GM18519 (cell line): ENCODE measurements around the gene LRP6.
"Not testable (repeated sequence)": the region's sequence is repeated elsewhere in the genome, so short reads cannot be mapped to it uniquely, and the experiment has no call there.

Experiments
- ATAC-seq: cut with Tn5 transposase; IDR thresholded peaks from one replicate; pipeline ENCODE4 v1.9.1; 2021; ENCODE audit warnings: mild to moderate bottlenecking, moderate library complexity; ENCODE audit not compliant: unreplicated experiment, low FRiP score

Gene LRP6

DNA sequence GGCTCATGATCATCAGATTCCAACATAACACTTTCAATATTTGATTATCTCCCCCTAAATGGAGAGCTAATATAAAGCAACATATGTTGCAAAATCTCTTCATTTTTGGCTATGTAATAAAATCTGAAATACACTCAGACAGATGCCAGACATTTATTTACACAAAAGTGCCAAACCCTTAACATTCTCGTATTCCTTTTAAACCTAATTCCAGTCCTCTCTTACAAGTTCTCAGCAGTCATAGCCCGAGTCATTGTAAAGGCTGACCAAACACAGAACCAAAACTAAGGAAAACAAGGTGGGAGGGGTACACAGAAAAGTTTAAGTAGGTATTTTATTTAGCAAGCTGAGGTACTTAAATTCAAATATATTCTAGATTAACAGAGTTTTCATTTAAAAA lies 81.4 kb downstream of the LRP6 start:
- no peak for ATAC-seq

DNA sequence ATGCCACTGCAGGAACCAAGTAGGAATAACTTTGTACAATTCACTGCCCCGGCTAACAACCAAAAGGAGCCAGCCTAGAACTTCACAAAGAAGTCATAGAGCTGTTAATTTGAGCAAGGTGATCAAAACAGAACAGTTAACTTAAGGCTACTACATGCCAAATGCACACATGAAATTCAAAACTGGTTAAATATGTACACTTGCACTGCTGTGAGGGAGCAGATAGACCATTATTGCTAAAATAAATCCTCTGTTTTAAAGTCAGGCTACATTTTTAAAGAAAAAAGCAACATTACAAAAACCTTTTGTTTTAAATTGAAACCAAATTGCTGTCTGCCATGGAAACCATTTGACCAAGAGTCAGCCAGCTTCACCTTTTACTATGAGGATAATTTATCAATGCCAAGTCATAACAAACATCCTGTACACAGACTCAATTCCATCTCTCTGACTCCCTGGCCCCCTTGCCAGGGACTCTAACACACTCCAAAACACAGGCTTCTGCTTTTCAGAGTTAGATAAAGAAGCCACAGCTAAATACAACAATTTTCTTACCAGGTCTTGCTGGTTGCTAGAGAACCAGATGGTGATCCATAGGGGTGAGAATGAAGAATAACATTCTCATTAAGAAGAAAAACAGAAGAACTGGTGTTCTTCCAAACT lies 84.0 kb downstream of the LRP6 start:
- no peak for ATAC-seq

DNA sequence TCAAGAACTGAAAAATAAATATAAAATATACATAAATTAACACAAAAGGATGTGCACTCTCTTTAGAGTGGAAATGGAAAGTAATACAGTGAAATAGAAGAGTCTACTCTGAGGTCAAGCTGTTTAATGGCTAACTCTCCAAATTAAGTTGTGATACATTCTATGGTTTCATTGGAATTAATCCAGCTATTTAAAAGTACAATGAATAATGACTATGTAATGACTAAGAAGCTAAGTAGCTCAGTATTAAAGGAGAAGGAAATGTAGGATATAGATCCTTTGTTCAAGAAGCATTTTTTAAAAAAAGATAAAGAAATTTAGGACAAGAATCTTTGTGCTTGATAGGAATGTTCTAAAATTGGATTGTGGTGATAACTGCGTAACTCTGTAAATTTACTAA lies 85.3 kb downstream of the LRP6 start:
- ATAC-seq, result no peak

DNA sequence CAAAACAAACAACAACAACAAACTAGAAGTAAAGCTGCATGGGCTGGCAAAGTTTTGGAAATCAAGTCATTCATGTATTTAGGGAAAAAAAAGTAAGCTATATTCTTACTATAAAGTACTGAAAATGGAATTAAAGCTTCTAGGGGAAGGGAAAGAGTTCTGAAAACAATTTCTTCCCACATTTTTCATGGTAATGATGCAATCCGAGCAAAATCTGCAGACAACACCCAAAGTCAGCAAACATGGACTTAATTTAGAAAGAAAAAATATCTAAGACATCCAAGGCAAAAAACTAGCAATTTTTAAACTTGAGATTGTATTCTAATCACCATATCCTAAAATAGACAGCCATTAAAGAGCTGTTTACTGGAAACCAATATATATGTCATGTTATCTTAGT lies 86.3 kb downstream of the LRP6 start:
- ATAC-seq, result no peak

DNA sequence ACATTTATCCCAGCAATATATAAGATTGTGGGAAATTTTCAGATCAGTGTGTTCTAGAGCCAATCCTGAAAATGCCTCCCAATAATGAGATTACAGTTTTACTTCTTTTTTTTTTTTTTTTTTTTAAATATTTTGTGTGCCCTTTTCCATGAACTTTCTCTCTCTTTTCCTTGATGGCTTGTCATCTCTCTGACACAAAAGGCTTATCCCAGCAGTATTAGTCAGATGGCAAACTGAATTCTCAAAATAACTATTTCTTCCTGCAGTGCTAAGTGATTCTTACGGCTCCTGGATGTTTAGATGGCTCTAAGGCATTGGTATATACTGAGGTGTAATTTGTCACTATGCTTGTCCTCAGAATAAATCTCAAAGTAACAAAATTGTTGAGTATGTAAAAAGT lies 86.7 kb downstream of the LRP6 start:
- ATAC-seq, result no peak

DNA sequence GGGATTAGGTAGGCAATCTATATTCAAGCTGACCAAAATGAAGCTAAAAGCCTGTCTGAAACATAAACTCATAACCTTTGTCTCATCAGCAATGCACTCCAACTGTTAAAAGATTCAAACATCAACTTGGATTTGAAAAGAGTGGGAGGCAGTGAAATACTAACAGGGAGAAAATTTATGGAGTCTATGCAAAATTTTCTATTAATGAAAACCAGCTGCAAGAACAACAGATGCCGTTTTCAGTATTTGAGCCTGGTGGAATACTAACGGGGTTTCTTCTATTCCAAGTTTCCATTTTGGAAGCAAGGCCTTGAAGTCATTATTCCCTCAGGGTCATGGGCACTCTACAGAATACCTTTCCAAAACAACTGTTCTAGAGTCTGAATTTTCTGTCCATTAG lies 88.3 kb downstream of the LRP6 start:
- ATAC-seq, result no peak

DNA sequence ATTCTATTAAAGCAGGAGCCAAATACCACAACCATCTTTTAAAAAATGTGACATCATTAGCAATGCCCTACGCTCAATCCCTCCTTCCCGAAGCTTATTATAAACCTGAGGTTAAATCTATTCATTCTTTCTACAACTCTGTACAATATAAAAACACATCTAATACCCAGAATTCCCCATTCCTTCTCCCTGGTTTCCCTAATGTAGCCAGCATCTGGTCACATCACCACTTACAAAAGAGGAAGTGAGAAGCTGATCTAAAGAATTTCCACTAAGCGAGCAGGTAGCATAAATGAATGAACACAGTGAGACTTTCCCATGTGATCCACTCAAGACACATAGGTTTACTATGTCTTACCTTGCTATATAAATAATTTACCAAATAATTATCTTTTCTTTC lies 90.4 kb downstream of the LRP6 start:
- ATAC-seq, result no peak

DNA sequence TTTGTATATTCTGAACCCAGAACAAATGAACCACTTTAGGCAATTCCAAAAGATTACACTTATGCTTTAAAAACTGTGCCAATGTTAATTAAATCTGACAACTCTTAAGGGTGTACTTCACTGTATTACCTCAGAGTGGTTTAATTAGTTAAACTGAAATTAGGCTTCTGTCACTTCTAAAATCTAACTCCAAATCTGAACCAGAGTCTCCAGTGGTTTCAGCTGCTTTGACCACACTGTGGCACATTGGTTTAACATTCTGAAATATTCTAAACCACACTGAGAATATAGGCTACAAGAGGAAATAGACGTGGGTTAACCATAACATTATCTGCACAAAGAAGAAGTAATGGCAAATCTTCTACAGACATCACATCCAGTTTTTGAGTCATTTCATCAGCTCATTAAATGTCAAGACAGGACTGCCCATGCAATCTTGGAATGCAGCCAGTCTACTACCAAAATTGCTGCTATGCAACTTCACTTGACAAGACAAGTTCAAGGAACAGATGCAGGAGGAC lies 94.8 kb downstream of the LRP6 start:
- peak; percentile 70 for ATAC-seq

DNA sequence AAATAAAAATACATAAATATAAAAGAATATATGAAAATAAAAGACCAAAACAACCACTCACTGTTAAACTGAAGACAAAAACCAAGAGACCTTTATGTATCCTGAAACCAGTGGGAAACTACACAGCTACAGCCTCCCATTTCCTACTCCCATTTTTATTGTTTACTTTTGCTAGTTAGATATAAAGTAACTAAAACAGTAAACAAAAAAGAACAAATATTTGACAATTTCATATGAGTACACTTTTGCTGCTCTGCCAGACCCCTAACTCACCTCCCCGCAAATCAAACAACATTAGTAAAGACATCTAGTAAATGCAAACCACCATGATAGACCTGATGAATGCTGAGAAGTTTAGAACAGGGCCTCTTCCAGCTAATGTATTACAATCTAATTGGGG lies 99.0 kb downstream of the LRP6 start:
- no peak for ATAC-seq

DNA sequence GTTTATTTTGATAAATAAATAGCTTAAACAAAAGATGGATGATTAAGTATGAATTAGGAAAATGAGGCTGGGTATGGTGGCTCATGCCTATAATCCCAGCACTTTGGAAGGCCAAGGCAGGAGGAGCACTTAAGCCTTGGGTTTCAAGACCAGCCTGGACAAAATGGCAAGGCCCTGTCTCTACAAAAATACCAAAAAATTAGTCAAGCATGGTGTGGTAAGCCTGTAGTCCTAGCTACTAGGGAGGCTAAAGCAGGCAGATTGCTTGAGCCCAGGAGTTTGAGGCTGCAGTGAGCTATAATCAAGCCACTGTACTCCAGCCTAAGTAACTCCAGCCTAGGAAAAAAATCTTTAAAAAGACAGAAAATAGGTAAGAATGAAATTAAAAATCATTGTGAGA lies 100.1 kb downstream of the LRP6 start:
- no peak for ATAC-seq

DNA sequence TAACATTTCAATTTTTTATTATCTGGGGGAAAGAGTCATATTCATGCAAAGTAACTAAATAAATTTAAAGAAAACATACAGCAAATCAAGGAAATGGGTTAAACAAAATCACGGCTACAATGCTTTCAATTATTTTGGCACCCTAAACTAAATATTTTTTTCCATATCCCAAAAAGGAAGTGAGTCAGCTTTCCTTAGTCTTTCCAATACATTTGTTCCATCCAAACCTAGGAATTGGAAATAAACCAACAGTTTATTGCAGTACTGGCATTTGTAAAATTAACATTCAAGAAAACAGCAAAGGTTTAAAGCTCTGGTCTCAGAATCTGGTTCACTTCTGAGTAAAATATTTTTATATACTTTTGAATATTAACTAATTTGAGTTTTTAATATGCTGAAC lies 106.9 kb downstream of the LRP6 start:
- no peak for ATAC-seq

DNA sequence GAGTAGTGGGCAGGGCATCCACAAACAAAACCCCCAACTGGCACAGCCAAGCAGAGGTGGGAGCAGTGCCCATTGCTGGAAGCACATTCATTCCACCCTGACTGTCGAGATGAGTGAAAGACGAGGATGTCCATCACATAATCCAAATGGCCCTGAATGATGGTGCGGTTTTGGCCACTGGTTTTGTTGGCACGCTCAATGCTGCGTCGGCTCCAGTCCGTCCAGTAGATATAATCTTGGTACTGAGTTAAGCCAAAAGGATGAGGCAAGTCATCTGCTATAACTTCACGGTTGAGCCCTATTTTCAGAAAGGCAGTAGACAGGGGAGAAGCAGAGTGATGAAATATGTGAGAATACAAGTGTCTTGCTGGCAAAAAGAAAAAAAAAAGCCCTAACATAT lies 108.0 kb downstream of the LRP6 start:
- no peak for ATAC-seq

DNA sequence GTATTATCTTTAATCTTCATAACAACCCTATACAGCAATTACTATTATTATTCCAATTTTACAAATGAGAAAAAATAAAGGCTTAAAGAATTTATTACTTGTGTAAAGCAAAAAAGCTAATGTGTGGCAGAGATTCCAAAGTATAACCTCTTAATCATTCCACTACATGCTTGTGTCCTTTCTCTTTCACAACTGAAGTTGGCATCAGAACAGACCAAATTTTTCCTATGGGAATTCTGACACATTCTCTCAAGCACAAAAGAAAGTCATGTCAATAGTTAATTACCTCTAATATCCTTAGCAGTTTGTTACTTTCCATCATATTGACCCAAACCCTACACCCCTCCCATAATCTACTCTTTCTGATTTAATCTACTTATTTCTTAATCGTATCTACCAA lies 109.4 kb downstream of the LRP6 start:
- ATAC-seq, result no peak

DNA sequence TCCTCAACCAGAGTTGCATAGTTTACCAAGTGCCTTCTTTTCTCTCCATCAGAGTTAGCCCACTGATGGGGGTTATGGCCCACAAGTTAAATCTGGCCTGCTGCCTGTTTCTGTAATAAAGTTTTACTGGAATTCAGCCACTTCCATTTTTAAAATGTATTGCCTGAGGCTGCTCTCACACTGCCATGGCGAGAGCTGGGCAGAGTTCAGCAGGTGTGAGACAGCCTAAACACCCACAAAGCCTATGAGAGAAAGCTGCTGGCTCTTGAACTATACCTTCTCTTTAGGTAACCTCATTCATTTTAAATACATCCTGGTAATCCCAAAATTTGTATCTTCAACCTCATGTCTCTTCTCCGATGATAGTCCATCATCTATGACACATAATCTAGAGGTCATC lies 110.0 kb downstream of the LRP6 start:
- no peak for ATAC-seq

DNA sequence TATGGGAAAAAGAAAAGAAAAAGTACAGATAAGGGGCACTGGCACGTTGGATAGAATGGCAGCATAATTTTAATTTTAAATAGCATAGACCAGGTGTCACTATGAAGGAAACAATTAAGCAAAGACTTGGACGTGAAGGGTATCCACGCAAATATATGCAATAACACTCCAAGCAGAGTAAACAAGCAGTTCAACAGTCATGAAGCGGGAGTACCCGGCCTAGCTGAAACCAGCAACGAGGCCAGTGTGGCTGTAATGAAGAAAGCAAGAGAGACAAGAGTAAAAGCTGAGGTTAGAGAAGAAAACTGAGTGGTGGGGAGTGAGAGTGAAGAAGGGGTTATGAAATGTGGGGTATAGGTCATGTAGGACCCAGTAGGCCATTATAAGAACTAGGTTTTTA lies 110.7 kb downstream of the LRP6 start:
- ATAC-seq, result no peak

DNA sequence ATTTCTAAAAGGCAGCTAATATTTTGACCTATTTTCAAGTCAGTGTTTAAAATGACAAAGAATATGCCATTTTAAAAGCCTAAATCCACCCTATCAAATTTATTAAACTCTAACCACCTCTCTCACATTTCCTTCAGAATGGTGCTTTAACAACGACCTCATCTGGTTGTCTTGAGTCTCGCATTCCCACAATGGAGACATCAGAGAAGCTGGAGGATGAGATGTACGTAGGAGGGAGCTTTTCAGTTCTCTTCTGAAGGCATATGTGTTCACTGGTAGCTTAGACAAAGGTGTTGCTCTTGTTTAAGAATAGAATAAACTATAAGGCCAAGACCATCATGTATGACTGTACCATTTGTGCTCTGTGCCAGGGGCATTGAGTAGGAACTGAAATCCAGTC lies 113.2 kb downstream of the LRP6 start:
- no peak for ATAC-seq

DNA sequence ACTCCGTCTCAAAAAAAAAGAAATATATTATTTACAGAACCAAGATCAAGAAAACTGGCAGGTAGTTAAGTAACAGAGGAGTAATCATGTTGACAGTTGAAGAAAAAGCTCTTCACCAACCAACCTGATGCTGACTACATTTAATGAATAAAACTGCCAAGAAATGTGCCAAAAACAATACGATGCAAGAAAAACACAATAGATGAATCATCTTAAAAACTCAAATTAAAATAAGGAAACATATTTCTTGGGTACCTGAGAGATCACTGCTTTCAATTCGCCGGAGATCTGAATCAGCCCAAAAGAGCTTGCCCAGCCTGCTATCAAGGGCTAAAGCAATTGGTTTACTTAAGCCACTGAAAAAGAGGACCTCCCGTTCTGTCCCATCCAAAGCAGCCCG lies 119.7 kb downstream of the LRP6 start:
- ATAC-seq, result no peak

DNA sequence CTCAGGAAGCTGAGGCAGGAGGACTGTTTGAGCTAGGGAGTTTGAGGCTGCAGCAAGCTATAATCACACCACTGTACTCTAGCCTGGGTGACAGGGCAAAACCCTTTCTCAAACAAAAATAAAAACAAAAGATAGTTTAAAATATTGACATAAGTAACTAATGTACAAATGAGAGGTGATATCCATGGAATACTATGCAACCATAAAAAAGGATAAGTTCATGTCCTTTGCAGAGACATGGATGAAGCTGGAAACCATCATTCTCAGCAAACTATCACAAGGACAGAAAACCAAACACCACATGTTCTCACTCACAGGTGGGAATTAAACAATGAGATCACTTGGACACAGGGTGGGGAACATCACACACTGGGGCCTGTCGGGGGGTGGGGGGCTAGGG lies 122.3 kb downstream of the LRP6 start:
- not testable (repeated sequence) for ATAC-seq

DNA sequence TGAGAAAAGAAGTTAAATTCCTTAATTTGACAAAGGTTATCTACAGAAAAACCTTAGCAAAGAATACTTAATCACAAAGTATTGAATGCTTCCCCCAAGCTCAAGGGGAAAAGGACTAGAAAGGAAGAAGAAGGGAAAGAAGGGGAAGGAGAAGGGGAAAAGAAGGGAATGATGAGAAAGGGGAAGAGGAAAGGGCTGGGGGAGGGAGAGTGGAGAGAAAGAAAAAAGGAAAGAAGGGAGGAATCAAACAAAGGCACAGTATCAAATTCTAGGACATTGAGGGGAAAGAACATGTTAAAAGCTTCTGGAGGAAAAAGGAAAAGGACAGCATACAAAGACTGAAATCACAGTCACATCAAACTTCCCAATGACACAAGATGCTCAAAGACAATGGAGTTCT lies 125.8 kb downstream of the LRP6 start:
- no peak for ATAC-seq

DNA sequence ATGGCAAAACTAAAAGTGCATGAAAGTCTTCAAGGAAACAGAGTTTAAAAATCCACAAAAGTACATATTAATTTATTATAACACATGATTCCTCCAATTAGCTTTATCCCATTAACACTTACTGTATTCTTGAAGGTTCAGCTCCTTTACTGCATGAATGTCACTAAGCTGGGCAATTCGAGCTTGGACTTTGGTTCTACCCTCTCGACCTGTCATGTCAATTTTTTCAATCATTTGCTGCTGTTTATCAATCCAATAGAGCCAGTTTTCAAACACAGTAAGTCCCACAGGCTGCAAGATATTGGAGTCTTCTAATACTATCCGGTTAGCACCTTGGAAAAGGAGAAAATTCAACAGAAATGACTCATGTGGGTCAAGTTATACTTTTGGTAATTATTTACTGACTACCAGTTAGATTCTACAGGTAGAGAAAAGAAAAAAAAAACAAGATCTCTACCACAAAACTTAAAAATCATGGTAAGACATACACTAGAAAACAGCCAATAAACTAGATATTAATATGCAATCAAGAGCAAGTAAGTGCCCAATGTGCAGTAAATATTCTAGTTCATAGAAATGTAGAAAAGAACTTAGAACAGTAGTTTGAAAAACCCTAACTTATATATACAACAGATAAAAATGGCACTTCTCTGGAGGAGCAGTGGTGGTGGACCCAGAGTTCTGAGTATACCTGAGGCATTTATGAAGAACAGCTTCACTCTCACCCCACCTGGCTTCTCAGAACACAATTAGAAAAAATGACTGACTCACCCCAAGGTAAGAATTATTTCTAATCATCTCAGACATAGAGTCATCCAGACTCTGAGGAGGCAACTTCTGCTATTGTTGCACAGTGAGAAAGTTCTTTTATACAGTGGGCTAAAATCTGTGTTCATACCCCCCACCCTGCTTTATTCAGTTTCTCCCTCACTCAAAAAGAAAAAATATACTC lies 128.4 kb downstream of the LRP6 start:
- no peak for ATAC-seq

DNA sequence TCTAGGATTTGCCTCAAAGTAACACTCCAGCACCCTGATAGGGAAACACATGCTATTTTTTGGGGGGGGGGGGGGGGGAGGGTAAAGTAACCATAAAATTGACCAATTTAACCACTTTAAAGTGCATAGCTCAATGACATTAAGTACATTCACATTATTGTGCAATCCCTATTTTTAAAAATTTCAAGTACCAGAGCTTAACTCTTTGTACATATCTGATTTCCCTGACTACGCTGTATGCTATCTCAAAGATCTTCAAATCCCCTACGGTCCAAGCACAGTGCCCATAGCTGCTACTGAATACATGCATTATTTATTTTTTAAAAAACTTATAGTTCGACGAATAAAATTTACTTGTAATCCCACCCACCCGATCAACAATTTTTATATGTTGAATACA lies 133.1 kb downstream of the LRP6 start:
- ATAC-seq, result no peak

DNA sequence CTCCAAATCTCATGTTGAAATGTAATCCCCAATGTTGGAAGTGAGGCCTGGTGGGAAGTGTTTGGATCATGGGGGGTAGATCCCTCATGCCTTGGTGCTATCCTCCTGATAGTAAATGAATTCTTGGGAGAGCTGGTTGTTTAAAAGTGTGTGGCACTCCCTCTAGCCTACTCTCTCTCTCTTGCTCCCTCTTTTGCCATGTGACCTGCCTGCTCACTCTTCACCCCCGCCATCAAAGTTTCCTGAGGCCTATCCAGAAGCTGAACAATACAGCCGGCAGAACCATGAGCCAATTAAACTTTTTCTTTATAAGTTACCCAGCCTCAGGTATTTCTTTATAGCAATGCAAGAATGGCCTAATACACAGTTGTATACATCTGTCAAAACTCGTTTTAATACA lies 133.6 kb downstream of the LRP6 start:
- ATAC-seq, result no peak
